Gastroesophageal sphincter (tissue), 4 donors: Measurements from ENCODE around the gene RAET1G. TPM values are rescaled to one million over a fixed set of nuclear protein-coding genes. Genes with fewer than 3 reads are reported as not detected.
"Not testable (repeated sequence)": the region's sequence is repeated elsewhere in the genome, so short reads cannot be mapped to it uniquely, and the experiment has no call there.

Source experiments
- ATAC-seq: fragments of 150-250 bp; one replicate; pipeline ENCODE4 v1.9.1; 2016; ENCODE audit warnings: mild to moderate bottlenecking, moderate library complexity
- H3K27ac ChIP-seq, 4 donors: fragments of 200-600 bp; sonication (generic) in 3 of 4; 1 replicate in 3 of 4; 2 replicates in 1 of 4; pipeline ENCODE4 v1.5.1; 2016 to 2019
- H3K27me3 ChIP-seq: fragments of 200-600 bp; sonication (generic); one replicate; pipeline ENCODE4 v1.5.1; 2019
- H3K36me3 ChIP-seq, 2 donors: fragments of 200-600 bp; sonication (generic); one replicate each; pipeline ENCODE4 v1.5.1; 2019; ENCODE audit warnings: control low read depth in 1 of 2
- H3K4me1 ChIP-seq, 3 donors: fragments of 200-600 bp; sonication (generic); 1 replicate in 2 of 3; 2 replicates in 1 of 3; pipeline ENCODE4 v1.5.1; 2016 to 2019; ENCODE audit warnings: control low read depth in 2 of 3
- H3K4me3 ChIP-seq, 2 donors: fragments of 200-600 bp; sonication (generic); one replicate each; pipeline ENCODE4 v1.5.1; 2019; ENCODE audit warnings: mild to moderate bottlenecking in 1 of 2, moderate library complexity in 1 of 2
- H3K9me3 ChIP-seq, 3 donors: fragments of 200-600 bp; sonication (generic); one replicate each; pipeline ENCODE4 v1.5.1; 2017 to 2019; ENCODE audit warnings: control low read depth in 2 of 3
- EP300 ChIP-seq: sonication (generic); formaldehyde crosslinking; IDR thresholded peaks from one replicate; pipeline ENCODE4 v1.6.1; 2017; ENCODE audit warnings: antibody characterized with exemption, mild to moderate bottlenecking
- POLR2A ChIP-seq, 2 donors: fragments of 450-650 bp; IDR thresholded peaks; one replicate each; pipeline ENCODE4 v1.6.1; 2017; ENCODE audit warnings: antibody characterized with exemption in 2 of 2, mild to moderate bottlenecking in 2 of 2, moderate library complexity in 1 of 2
- POLR2AphosphoS5 ChIP-seq: sonication (generic); formaldehyde crosslinking; IDR thresholded peaks from one replicate; pipeline ENCODE4 v1.6.1; 2017; ENCODE audit warnings: antibody characterized with exemption
- whole genome bisulfite sequencing, 2 donors: methylation state at CpG; one replicate each; pipeline ENCODE4 v1.1.5; 2018; ENCODE audit warnings: low coverage in 1 of 2; 5-methylcytosine and 5-hydroxymethylcytosine counted together
- total RNA-seq, 4 donors: library from RNA; depleted of rRNA; stranded (reverse); fragments of >200 nt; gene quantifications; one replicate each; pipeline ENCODE4 v1.1.0, GENCODE V29; 2016
- TF ChIP-seq, protein P1 (sequence below), 4 experiments: fragments of 200-600 bp in 2 of 4; fragments of 450-650 bp in 2 of 4; sonication (generic) in 1 of 4; IDR thresholded peaks; one replicate each; pipeline ENCODE4 v1.5.1; 2017 to 2019; ENCODE audit warnings: antibody characterized with exemption in 4 of 4, mild to moderate bottlenecking in 2 of 4, moderate library complexity in 2 of 4

Gene RAET1G, protein sequence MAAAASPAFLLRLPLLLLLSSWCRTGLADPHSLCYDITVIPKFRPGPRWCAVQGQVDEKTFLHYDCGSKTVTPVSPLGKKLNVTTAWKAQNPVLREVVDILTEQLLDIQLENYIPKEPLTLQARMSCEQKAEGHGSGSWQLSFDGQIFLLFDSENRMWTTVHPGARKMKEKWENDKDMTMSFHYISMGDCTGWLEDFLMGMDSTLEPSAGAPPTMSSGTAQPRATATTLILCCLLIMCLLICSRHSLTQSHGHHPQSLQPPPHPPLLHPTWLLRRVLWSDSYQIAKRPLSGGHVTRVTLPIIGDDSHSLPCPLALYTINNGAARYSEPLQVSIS
- 1 to 10 TPM in 1 of 4 donors, not detected in 3; 1.4 TPM for total RNA-seq

DNA sequence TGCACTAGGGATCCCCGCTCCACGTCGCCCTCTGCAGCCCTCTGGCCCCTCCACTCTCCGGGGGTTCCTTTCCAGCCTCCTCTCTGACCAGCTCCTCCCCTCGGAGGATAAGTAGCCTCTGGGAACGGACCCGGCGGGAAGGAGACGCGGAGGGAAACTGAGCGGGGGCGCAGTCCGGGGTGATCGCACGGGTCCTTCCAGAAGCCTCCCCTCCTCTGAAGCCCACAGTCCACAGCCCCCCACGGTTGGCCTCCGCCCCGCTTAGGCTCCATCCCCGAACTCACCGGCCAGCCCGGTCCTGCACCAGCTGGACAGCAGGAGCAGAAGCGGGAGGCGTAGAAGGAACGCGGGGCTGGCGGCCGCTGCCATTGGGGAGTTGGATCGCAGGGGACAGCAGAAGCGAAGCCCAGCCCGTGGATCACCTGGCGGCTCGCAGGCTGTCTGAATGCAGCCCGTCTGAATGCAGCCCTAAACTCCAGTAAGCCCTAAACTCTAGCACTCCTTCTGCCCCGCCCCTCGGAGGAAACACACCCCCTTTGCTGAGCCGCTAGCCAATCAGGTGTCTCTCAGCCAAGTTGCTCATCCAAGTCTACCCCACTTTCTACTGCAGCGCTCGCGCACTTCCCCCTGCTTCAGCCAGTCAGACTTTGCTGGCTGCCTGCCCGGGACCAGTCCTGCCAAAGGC, at the start of gene RAET1G:
TSS of gene RAET1G (minus strand) at position 480 of the 685 bp plus-strand sequence. CDS start at position 369, 111 bp downstream.
- ATAC-seq, result peak; percentile 93
- no peaks in the 10 kb centered on the region for H3K9me3 ChIP-seq
- peaks cover 0 to 35% (median 17%) of the 10 kb centered on the region in 3 donors for H3K4me1 ChIP-seq
- no peaks in the 10 kb centered on the region for H3K36me3 ChIP-seq
- peak within 1 kb of the TSS; percentile 24 to 57 for H3K4me3 ChIP-seq
- peak within 1 kb of the TSS in 2 of 4 donors; percentile 39 to 61 for H3K27ac ChIP-seq
- H3K27me3 ChIP-seq, result no peaks in the 10 kb centered on the region
- 0% methylated on average over 4 to 9 of the region's 40 CpGs for WGBS, 2 donors
- TF ChIP-seq POLR2A (IDR thresholded peaks at IDR 0.05) (no peak), POLR2AphosphoS5 (peak; percentile 46), EP300 (no peak)
- TF ChIP-seq, protein P1, sequence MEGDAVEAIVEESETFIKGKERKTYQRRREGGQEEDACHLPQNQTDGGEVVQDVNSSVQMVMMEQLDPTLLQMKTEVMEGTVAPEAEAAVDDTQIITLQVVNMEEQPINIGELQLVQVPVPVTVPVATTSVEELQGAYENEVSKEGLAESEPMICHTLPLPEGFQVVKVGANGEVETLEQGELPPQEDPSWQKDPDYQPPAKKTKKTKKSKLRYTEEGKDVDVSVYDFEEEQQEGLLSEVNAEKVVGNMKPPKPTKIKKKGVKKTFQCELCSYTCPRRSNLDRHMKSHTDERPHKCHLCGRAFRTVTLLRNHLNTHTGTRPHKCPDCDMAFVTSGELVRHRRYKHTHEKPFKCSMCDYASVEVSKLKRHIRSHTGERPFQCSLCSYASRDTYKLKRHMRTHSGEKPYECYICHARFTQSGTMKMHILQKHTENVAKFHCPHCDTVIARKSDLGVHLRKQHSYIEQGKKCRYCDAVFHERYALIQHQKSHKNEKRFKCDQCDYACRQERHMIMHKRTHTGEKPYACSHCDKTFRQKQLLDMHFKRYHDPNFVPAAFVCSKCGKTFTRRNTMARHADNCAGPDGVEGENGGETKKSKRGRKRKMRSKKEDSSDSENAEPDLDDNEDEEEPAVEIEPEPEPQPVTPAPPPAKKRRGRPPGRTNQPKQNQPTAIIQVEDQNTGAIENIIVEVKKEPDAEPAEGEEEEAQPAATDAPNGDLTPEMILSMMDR (IDR thresholded peaks at IDR 0.05), result no peak

DNA sequence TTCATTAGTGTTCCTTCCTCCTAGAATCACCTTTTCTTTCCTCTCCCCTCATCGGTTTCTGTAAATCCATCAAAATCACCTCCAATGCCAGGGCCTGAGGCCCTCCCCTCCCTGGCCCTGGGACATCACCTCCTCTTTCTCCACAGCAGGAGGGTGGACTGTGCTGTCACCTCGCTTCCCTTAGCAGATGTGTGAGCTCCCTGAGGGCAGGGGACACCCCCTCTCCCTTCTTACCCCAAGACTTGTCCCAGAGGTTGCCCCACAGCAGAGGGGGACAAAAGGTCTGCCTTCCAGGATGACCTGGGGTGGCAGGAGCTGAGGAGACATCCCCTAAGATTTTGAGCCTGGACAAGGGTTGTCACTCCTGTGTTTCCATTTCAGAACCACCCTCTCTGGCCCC, 46.7 kb upstream of the RAET1G start:
- H3K36me3 ChIP-seq, result no peaks in the 10 kb centered on the region
- WGBS, 2 donors, result 62 to 83% methylated on average over 1 to 2 of the region's 2 CpGs
- H3K27ac ChIP-seq, result no peak overlapping the region

DNA sequence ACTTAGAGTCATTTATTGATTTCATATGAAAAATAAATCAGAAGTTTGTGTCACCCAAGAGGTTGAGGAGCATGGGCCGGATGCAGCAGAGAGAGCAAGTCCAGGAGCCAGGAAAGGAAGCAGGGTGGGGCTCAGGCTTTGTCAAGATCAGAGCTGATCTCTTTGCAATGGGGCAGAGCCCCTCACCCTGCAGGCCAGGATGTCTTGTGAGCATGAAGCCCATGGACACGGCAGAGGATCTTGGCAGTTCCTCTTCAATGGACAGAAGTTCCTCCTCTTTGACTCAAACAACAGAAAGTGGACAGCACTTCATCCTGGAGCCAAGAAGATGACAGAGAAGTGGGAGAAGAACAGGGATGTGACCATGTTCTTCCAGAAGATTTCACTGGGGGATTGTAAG, 46.0 kb upstream of the RAET1G start:
- Histone ChIP-seq H3K4me1 (peaks cover 0 to 16% (median 15%) of the 10 kb centered on the region in 3 donors), H3K27me3 (peaks cover 99% of the 10 kb centered on the region)
- 78 to 92% methylated on average over 2 of the region's 2 CpGs for WGBS, 2 donors
- H3K36me3 ChIP-seq, H3K4me3 ChIP-seq, H3K9me3 ChIP-seq, H3K27ac ChIP-seq, ATAC-seq: not testable (repeated sequence)

More for the DNA sequence above, 46.7 kb upstream of the RAET1G start:
- Histone ChIP-seq H3K4me3 (no peak overlapping the region), H3K4me1 (peaks cover 0 to 9% (median 8%) of the 10 kb centered on the region in 3 donors), H3K27me3 (peaks cover 99% of the 10 kb centered on the region), H3K9me3 (no peaks in the 10 kb centered on the region)
- TF ChIP-seq POLR2AphosphoS5 (no peak), EP300 (no peak), POLR2A (IDR thresholded peaks at IDR 0.05) (no peak)
- TF ChIP-seq, protein P1 (IDR thresholded peaks at IDR 0.05), result no peak
- ATAC-seq, result no peak

DNA sequence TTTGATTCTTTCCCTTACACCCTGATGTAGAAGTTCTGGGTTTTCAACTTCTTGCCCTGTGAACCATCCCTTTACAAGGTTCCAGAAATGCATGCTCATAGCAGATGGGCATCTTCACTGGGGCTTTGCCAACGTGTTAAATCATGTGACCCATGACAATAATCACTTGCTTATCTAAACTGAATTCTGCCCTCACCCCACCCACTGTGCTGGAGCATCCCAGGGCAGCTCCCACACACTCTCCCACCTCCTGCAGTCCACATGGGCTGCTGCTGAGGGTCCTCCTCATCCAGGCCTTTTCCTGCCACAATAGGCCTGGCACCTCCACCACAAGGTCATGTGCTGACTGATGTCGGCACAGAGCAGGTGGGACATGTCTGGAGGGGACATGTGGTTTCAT, 45.1 kb upstream of the RAET1G start:
- H3K27ac ChIP-seq, ATAC-seq, H3K4me3 ChIP-seq, H3K9me3 ChIP-seq, H3K36me3 ChIP-seq: not testable (repeated sequence)
- H3K27me3 ChIP-seq, result peaks cover 100% of the 10 kb centered on the region
- 22 to 60% methylated on average over 1 of the region's 2 CpGs for WGBS, 2 donors
- peaks cover 0 to 26% (median 17%) of the 10 kb centered on the region in 3 donors for H3K4me1 ChIP-seq

DNA sequence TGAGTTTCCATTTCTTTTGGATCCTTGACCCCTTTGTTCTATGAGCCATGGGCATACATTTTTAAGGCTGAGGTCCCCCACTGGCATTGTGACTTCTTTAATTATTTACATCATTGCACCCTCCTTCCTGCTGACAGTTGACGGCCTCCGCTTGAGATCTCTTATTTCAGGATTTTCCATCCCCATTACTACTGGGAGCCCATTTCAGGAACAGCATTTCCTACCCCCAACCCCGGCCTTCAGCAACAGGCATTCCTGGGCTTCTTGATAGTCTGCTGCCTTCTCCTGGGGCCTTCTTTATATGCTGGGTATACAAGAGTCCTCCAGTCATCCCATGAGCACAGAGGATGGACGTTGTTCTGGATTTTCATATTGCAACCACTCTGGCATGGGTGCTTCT, 44.7 kb upstream of the RAET1G start:
- Histone ChIP-seq H3K27me3 (peaks cover 100% of the 10 kb centered on the region), H3K9me3 (no peaks in the 10 kb centered on the region), H3K27ac (no peak overlapping the region), H3K4me3 (no peak overlapping the region), H3K36me3 (no peaks in the 10 kb centered on the region), H3K4me1 (peaks cover 0 to 26% (median 17%) of the 10 kb centered on the region in 3 donors)
- WGBS, 2 donors, result 96 to 100% methylated on average over 1 to 4 of the region's 4 CpGs
- no peak for TF ChIP-seq POLR2AphosphoS5
- no peak for TF ChIP-seq EP300
- TF ChIP-seq, protein P1 (IDR thresholded peaks at IDR 0.05), result no peak
- no peak for TF ChIP-seq POLR2A (IDR thresholded peaks at IDR 0.05)
- no peak for ATAC-seq

DNA sequence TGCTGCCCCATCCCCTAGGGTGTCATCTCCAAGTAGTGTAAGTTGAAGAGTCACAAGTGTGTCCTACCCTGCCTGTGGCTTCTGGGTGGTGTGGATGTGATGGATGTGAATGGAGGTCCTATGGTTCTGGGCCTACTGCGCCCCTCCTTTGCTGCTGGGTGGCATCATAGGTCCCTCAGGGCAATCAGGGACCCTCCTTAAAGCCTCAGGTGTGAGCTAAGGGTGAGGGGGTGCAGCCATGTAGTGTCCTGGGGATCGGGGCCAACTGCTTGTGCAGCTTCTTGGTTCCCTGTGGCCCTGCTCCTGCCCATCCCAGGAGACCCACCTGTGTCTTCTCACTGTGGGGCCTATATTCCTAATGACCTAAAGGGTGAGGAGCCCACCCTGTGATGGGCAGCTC, 43.4 kb upstream of the RAET1G start:
- H3K4me3 ChIP-seq, H3K9me3 ChIP-seq, ATAC-seq, H3K36me3 ChIP-seq, H3K27ac ChIP-seq: not testable (repeated sequence)
- no CpG with 5 or more reads among the region's 2 CpGs for WGBS, 2 donors
- Histone ChIP-seq H3K4me1 (peaks cover 0 to 26% (median 17%) of the 10 kb centered on the region in 3 donors), H3K27me3 (peaks cover 100% of the 10 kb centered on the region)
